GM23338 (cell line): ENCODE results near the gene ENTREP3. TPM values are rescaled to one million over a fixed set of nuclear protein-coding genes. Genes with fewer than 3 reads are reported as not detected.
A peak's percentile ranks its signal among the peaks of the same experiment; 100 is the strongest.

Experiments used
- ATAC-seq: fragments of 200-7000 bp; cut with Tn5 transposase; 3 replicates; pipeline ENCODE4 v1.9.1; 2020
- DNase-seq: peaks from one replicate; pipeline ENCODE4 v3.0.0-alpha.2; 2015; ENCODE audit warnings: low spot score
- H2AFZ ChIP-seq: fragments of 200-600 bp; sonication (generic); 2 replicates; pipeline ENCODE4 v1.8.0; 2016; ENCODE audit warnings: antibody characterized with exemption, mild to moderate bottlenecking, moderate library complexity
- H3F3A ChIP-seq: fragments of 200-600 bp; sonication (generic); replicated peaks from 2 replicates; pipeline ENCODE4 v1.8.0; 2017; ENCODE audit warnings: antibody characterized with exemption, mixed run types, low read depth
- H3K27ac ChIP-seq: fragments of 200-600 bp; sonication (generic); 2 replicates; pipeline ENCODE4 v1.6.1; 2016; ENCODE audit warnings: low read depth
- H3K27me3 ChIP-seq: fragments of 200-600 bp; sonication (generic); 2 replicates; pipeline ENCODE4 v1.8.0; 2016; ENCODE audit warnings: mild to moderate bottlenecking, mixed run types, moderate library complexity; ENCODE audit not compliant: insufficient read depth
- H3K36me3 ChIP-seq: fragments of 200-600 bp; sonication (generic); 2 replicates; pipeline ENCODE4 v1.8.0; 2016; ENCODE audit warnings: mild to moderate bottlenecking; ENCODE audit not compliant: insufficient read depth
- H3K4me1 ChIP-seq: fragments of 200-600 bp; sonication (generic); 2 replicates; pipeline ENCODE4 v1.8.0; 2016; ENCODE audit warnings: mild to moderate bottlenecking, moderate library complexity; ENCODE audit not compliant: insufficient read depth
- H3K4me2 ChIP-seq: fragments of 200-600 bp; sonication (generic); 2 replicates; pipeline ENCODE4 v1.7.1; 2017; ENCODE audit warnings: mixed run types
- H3K4me3 ChIP-seq: fragments of 200-600 bp; sonication (generic); 2 replicates; pipeline ENCODE4 v1.6.1; 2016; ENCODE audit warnings: mixed run types
- H3K79me2 ChIP-seq: fragments of 200-600 bp; sonication (generic); replicated peaks from 2 replicates; pipeline ENCODE4 v1.8.0; 2017; ENCODE audit warnings: mild to moderate bottlenecking; ENCODE audit not compliant: insufficient read depth
- H3K9me2 ChIP-seq: fragments of 200-600 bp; sonication (generic); 2 replicates; pipeline ENCODE4 v1.8.0; 2017; ENCODE audit not compliant: insufficient read depth
- H4K20me1 ChIP-seq: fragments of 200-600 bp; sonication (generic); replicated peaks from 2 replicates; pipeline ENCODE4 v1.8.0; 2017; ENCODE audit warnings: mild to moderate bottlenecking; ENCODE audit not compliant: insufficient read depth
- H3K27ac Mint-ChIP-seq: 2 replicates; pipeline ENCODE4 v1.8.0; 2020; ENCODE audit warnings: inconsistent platforms, mild to moderate bottlenecking, moderate library complexity, mixed read lengths
- H3K27me3 Mint-ChIP-seq: 3 replicates; pipeline ENCODE4 v1.8.0; 2022; ENCODE audit warnings: low read depth, mild to moderate bottlenecking, moderate library complexity, mixed read lengths, inconsistent platforms; ENCODE audit not compliant: insufficient read depth, poor library complexity
- H3K36me3 Mint-ChIP-seq: 3 replicates; pipeline ENCODE4 v1.8.0; 2021; ENCODE audit warnings: low read depth, mild to moderate bottlenecking, inconsistent platforms, moderate library complexity, mixed read lengths
- H3K4me1 Mint-ChIP-seq: 3 replicates; pipeline ENCODE4 v1.8.0; 2020; ENCODE audit warnings: mild to moderate bottlenecking, inconsistent platforms, mixed read lengths
- H3K4me3 Mint-ChIP-seq: 3 replicates; pipeline ENCODE4 v1.8.0; 2021; ENCODE audit warnings: moderate library complexity, mild to moderate bottlenecking, inconsistent platforms, mixed read lengths
- H3K9me3 Mint-ChIP-seq: 3 replicates; pipeline ENCODE4 v1.8.0; 2020; ENCODE audit warnings: moderate library complexity, mild to moderate bottlenecking, inconsistent platforms, mixed read lengths
- CREB1 ChIP-seq: fragments of 250-450 bp; sonication (Bioruptor Pico); IDR thresholded peaks from 2 replicates; pipeline ENCODE4 v1.5.0; 2020; ENCODE audit warnings: low read depth, mild to moderate bottlenecking, moderate library complexity
- CTCF ChIP-seq, 2 experiments: fragments of 200-600 bp in 1 of 2; sonication (generic) in 1 of 2; conservative IDR thresholded peaks; 2 replicates each; pipeline versions ENCODE4 v1.5.1 to v1.6.1; 2016 to 2017; ENCODE audit warnings: antibody characterized with exemption in 2 of 2, low read depth in 2 of 2, mild to moderate bottlenecking in 2 of 2, moderate library complexity in 1 of 2
- ETS1 ChIP-seq: IDR thresholded peaks from 2 replicates; pipeline ENCODE4 v1.6.1; 2016; ENCODE audit warnings: antibody characterized with exemption
- NANOG ChIP-seq: IDR thresholded peaks from 2 replicates; pipeline ENCODE4 v1.6.1; 2016; ENCODE audit warnings: antibody characterized with exemption, borderline replicate concordance
- POLR2AphosphoS5 ChIP-seq: IDR thresholded peaks from 2 replicates; pipeline ENCODE4 v1.6.1; 2016; ENCODE audit warnings: antibody characterized with exemption, low read depth
- REST ChIP-seq: IDR thresholded peaks from one replicate; pipeline ENCODE4 v1.6.1; 2018; ENCODE audit warnings: antibody characterized with exemption; ENCODE audit not compliant: unreplicated experiment
- STAT1 ChIP-seq: IDR thresholded peaks from one replicate; pipeline ENCODE4 v1.6.1; 2016; ENCODE audit warnings: antibody characterized with exemption; ENCODE audit not compliant: unreplicated experiment
- polyA plus RNA-seq: library from polyadenylated mRNA; unstranded; fragments of >200 nt; fragmentation: Nextera tagmentation; extraction: Ambion mirVana; gene quantifications from 2 replicates; pipeline ENCODE4 v1.2.1, GENCODE V29; 2016
- total RNA-seq: library from RNA; depleted of rRNA; stranded (reverse); fragments of >200 nt; shearing (Covaris generic); gene quantifications from 2 replicates; pipeline ENCODE4 v1.2.3, GENCODE V29; 2014

ENTREP3 gene
- total and polyA plus RNA-seq, 2 experiments from 2014 or later = 18.6 to 46.3 TPM

GRCh38 chr1:155256058-155256852 lies 972 bp upstream of the ENTREP3 start:
- Mint-ChIP-seq H3K36me3 (peaks cover 27% of the 10 kb centered on the region), H3K4me1 (peaks cover 26% of the 10 kb centered on the region), H3K9me3 (no peaks in the 10 kb centered on the region), H3K27ac (peak overlapping the region; percentile 57), H3K27me3 (peaks cover 16% of the 10 kb centered on the region), H3K4me3 (peak overlapping the region; percentile 83)
- Histone ChIP-seq H3K4me1 (peaks cover 18% of the 10 kb centered on the region), H3K79me2 (peaks cover 8% of the 10 kb centered on the region), H3K27ac (peak overlapping the region; percentile 76; the same call in 1 of the 2 replicates), H3K4me3 (peak overlapping the region; percentile 89), H3K36me3 (peaks cover 9% of the 10 kb centered on the region; the same call in 1 of the 2 replicates), H3K27me3 (no peaks in the 10 kb centered on the region), H4K20me1 (no peaks in the 10 kb centered on the region), H2AFZ (peak overlapping the region; percentile 88), H3K4me2 (peak overlapping the region; percentile 98), H3F3A (peaks cover 14% of the 10 kb centered on the region), H3K9me2 (no peaks in the 10 kb centered on the region)
- DNase-seq (no peak), ATAC-seq (peak; percentile 2; the same call in 2 of the 3 replicates)
- TF ChIP-seq CTCF (conservative IDR thresholded peaks at IDR 0.05; ENCODE audit: low read depth in 2 of 2) = no peak
- TF ChIP-seq POLR2AphosphoS5 = no peak

- ATAC-seq = peak; percentile 9; the same call in 2 of the 3 replicates
- H3K27ac ChIP-seq = no peak overlapping the region
- TF ChIP-seq REST = no peak
- TF ChIP-seq POLR2AphosphoS5 = no peak
- no peak for TF ChIP-seq NANOG
- TF ChIP-seq ETS1 = no peak
- no peak for TF ChIP-seq CTCF (conservative IDR thresholded peaks at IDR 0.05; ENCODE audit: low read depth in 2 of 2)
- TF ChIP-seq CREB1 (CRISPR knock-in tag) = no peak
- TF ChIP-seq STAT1 = no peak
Observed at GRCh38 chr1:155254714-155255242, 505 bp downstream of the ENTREP3 start.

More at GRCh38 chr1:155254714-155255242, 505 bp downstream of the ENTREP3 start:
- peaks cover 28% of the 10 kb centered on the region for H3K4me1 Mint-ChIP-seq
- H3K27me3 Mint-ChIP-seq = peaks cover 13% of the 10 kb centered on the region
- Histone ChIP-seq H4K20me1 (no peaks in the 10 kb centered on the region), H3K9me2 (no peaks in the 10 kb centered on the region), H3K27me3 (no peaks in the 10 kb centered on the region), H3K4me1 (peaks cover 16% of the 10 kb centered on the region; the same call in 1 of the 2 replicates), H3F3A (peaks cover 17% of the 10 kb centered on the region; the same call in 1 of the 2 replicates), H3K4me2 (peak overlapping the region; percentile 98), H3K4me3 (peak overlapping the region; percentile 89), H3K79me2 (no peaks in the 10 kb centered on the region; the same call in 1 of the 2 replicates), H2AFZ (peak overlapping the region; percentile 69; the same call in 1 of the 2 replicates), H3K36me3 (peaks cover 9% of the 10 kb centered on the region; the same call in 1 of the 2 replicates)
- peak overlapping the region; percentile 83 for H3K4me3 Mint-ChIP-seq
- DNase-seq = no peak
- no peak overlapping the region for H3K27ac Mint-ChIP-seq
- H3K36me3 Mint-ChIP-seq = peaks cover 20% of the 10 kb centered on the region
- no peaks in the 10 kb centered on the region for H3K9me3 Mint-ChIP-seq
